HG02840 (cell line): ENCODE results near the gene RASA3.

Experiments used
- ATAC-seq: cut with Tn5 transposase; IDR thresholded peaks from one replicate; pipeline ENCODE4 v1.9.1; 2021; ENCODE audit warnings: mild to moderate bottlenecking, moderate library complexity, moderate number of reproducible peaks; ENCODE audit not compliant: unreplicated experiment, low FRiP score

Gene RASA3

DNA sequence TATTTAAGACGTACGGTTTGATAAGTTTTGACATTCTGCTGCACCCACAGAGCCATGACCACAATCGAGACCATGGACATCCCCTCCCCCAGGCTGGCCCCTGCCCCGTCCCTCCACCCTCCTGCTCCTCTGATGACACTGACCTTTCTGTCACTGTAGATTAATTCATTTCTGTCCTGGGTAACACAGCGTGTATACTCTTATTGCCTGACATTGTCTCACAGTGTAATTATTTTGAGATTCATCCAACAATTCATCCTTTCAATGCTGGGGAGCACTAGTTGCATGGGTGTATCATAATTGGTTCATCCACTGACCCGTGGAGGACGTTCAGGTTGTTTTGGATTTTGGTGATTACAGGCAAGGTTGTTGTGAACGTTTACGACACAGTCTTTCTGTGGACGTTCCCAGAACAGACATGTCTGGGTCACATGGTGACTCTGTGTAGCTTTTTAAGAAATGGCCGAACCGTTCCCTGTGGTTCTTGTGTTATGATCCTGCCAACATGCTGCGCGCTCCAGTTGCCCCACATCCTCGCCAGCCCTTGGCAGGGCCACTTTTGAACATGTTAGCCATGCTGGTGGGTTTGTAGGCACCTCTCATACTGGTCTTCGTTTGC lies 200.5 kb downstream of the RASA3 start:
- no peak for ATAC-seq

DNA sequence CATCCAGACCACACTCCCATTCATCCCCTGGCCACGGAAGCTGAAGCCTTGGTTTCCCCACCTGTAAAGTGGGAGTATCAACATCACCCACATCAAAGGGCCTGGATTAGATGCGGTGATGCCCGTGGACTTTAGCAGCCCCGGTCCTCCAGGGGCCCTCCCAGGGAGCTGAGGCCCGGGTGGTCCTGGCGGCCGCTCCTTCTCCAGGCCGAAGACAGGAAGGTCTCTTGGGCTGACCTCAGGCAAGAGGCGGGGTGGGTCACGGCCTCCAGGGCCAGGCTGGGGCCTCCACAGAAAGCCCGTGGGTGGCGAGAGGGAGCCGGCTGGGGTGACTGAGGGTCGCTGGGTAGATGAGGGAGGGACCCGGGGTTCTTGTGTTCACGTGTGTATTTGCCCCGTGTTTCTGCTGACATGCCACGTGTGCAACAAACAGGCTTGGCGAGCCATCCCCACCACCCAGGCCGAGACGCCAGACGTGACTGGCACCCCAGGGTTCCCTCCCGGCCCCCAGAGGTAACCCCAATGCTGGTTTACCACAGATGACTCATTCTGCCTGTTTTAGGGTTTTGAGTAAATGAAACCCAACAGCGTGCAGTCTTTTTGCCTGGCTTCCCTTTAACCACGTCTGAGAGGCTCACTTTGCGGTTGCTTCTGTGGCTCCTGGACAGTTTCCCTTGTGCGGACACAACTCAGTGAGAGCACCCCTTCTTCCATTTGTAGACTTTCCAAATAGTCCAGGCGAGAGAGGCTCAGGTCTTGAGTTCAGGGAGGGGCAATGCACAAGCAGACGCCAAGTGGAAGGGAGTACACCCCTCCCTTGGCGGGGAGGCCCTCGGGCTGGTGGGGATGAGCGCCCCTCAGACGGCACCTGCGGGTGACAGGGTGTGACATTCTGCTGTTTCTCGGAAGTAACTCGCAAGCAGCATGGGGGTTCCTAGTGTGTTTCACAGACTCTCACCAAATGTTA lies 201.5 kb downstream of the RASA3 start:
- ATAC-seq: no peak

DNA sequence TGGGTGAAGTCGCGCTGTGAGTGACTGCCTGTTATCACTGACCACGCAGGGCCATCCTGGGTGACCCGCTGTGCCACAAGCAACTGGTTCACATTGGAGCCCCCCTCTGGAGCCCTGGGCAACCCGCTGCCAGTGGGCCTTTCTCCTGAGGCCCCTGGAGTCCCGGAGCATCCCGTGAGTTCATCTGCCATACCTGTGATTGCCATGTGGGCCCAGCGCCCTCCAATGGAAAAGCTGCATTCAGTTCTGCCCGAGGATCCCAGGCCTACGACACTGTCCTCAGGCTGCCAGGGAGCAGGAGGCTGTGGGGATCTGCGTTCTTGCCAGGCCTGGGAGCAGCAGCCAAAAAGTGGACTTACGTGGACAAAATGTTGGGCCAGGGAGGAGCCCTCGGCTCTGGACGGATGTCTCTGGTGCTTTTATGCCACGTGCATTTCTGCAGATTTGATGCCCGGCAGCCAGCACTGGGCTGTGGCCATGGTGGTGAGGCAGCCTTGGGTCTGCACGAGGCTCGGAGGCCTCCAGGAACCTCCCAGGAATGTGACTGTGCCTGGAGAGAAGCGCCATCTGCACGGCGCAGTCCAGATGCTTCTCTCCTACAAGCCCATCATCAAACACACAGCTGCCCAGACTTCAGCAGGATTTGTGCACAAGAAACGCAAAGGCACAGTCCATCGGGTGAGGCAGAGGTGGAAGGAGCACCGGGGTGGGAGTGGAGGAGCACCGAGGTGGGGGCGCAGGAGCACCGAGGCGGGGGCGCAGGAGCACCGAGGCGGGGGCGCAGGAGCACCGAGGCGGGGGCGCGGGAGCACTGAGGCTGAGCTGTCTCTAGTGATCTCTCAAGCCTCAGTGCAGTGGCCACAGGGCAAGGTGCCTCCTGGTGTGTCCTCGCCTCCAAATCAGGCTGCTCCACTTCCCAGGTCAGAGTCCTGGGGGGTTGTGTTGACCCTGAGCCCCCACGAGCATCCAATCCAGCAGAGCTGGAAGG lies 202.5 kb downstream of the RASA3 start:
- ATAC-seq: no peak

DNA sequence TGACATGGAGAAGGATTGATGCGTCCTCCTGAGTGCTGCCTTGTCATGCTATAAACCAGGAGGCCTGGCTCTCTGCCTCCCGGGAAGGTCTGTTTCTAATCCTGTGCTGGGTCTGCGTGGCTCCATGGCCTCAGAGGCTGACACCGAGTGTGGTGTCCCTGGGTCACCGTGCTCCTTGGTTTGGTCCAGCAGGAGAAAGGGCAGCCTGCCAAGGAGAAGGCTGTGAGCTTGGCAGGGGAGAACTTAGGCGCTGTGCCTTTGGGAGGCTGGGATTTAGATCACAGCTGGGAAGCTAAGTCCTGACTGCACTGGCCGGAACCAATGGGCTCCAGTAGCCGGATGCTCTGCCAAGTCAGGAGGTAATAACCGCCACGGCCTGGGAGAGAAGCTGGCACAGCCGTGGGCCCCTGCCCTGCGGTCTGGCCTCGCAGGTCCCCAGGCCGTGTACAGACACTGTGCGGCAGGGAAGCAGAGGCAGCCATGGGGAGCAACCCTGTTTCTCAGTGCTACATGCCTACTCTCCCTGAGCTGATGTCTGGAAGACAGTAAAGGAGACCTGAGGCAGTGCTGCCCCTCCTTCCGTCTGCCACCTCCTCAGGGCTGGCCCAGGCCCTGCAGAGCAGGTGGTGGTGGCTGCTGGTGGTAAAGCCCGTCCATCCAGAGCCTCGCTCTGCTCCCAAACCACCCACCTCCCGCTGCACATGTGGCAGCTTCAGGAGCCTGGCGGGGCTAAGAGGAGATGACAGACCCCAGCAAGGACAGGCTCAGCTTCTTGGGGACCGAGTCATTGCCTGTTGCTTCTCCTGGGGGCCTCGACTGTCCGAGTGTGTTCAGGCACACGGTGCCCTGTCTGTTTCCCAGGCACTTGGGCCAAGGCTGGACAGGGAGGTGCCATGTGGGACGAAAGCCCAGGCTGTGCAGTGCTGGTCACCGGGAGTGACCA lies 203.5 kb downstream of the RASA3 start:
- ATAC-seq: no peak
